ENCODE measurements around the gene RNF224. TPM values are rescaled to one million over a fixed set of nuclear protein-coding genes. Genes with fewer than 3 reads are reported as not detected.
A peak's percentile ranks its signal among the peaks of the same experiment; 100 is the strongest.

Gene RNF224
- polyA plus RNA-seq, 3 donors = not detected

DNA sequence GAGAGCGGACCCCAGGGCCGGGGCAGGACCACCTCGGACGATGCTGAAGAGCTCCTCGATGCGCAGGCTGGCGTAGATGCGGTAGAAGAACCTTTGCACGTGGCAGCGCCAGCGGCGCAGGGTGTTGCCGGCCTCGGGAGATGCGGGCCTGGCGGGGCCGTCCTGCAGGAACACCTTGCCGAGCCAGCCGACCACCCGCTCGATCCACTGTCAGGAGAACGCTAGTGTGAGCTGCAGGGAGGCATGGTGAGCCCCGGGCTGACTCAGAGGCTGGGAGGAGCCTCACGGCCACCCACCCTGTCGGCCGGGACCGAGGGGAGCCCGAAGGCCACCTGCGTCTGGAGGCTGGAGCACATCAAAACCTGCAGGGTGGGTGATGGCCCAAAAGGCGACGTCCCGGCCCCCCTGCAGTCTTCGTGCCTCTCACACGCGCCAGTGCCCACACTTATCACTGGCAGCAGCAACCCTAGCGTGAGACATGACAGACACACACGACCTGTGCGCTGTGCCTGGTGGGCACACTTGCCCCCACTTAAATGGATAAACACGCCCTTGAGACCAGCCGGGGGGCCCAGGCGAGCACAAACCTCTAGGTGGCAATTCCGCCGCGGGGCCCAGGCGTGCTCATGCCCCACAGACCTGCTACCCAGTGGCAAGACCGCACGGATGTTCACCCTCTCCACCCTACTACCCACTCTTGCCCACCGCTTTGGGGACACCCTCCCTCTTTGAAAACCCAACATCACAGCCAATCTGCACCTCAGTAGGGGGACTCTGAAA, 42.2 kb upstream of the RNF224 start:
- Mint-ChIP-seq H3K9me3 (no peaks in the 10 kb centered on the region), H3K27ac (no peak overlapping the region), H3K4me1 (peaks cover 27% of the 10 kb centered on the region), H3K4me3 (no peak overlapping the region), H3K36me3 (peaks cover 47 to 76% of the 10 kb centered on the region in 2 donors), H3K27me3 (ENCODE audit: low read depth in 3 of 3) (peaks cover 0 to 1% (median 0%) of the 10 kb centered on the region in 3 donors)
- DNase-seq = no peak
- Histone ChIP-seq H4K20me1 (ENCODE audit: insufficient read depth, low read length) (peaks cover 12% of the 10 kb centered on the region), H3K4me2 (replicated peaks; ENCODE audit: extremely low read depth, low read length, poor library complexity, severe bottlenecking) (no peak overlapping the region), H3K79me2 (ENCODE audit: insufficient read depth, low read length) (peaks cover 36% of the 10 kb centered on the region), H3K9ac (ENCODE audit: insufficient read depth, low read length, poor library complexity, severe bottlenecking) (no peak overlapping the region), H3K4me3 (replicated peaks in 1 of 3; ENCODE audit: low read depth in 2 of 3, low read length in 3 of 3) (no peak overlapping the region), H2AFZ (ENCODE audit: insufficient read depth, low read depth, low read length, poor library complexity, severe bottlenecking) (no peak overlapping the region), H3K36me3 (replicated peaks in 1 of 2; ENCODE audit: control insufficient read depth in 1 of 2, insufficient read depth in 2 of 2, low read length in 2 of 2) (peaks cover 67 to 70% of the 10 kb centered on the region in 2 donors), H3K27ac (ENCODE audit: low read depth in 1 of 2, low read length in 2 of 2) (no peak overlapping the region), H3K27me3 (ENCODE audit: control insufficient read depth in 2 of 2, insufficient read depth in 2 of 2, low read length in 2 of 2) (no peaks in the 10 kb centered on the region), H3K4me1 (ENCODE audit: control insufficient read depth in 1 of 2, insufficient read depth in 2 of 2, low read length in 2 of 2) (peaks cover 26 to 34% of the 10 kb centered on the region in 2 donors), H3K9me3 (replicated peaks in 1 of 2; ENCODE audit: control insufficient read depth in 1 of 2, insufficient read depth in 1 of 2, low read length in 2 of 2) (no peaks in the 10 kb centered on the region)
- intact Hi-C loops (cut with micrococcal nuclease) = loop anchor here (5.0 kb wide), 2 partner anchors 52 to 68 kb away; no protein-coding TSS in a partner anchor
- TF ChIP-seq, protein P1, sequence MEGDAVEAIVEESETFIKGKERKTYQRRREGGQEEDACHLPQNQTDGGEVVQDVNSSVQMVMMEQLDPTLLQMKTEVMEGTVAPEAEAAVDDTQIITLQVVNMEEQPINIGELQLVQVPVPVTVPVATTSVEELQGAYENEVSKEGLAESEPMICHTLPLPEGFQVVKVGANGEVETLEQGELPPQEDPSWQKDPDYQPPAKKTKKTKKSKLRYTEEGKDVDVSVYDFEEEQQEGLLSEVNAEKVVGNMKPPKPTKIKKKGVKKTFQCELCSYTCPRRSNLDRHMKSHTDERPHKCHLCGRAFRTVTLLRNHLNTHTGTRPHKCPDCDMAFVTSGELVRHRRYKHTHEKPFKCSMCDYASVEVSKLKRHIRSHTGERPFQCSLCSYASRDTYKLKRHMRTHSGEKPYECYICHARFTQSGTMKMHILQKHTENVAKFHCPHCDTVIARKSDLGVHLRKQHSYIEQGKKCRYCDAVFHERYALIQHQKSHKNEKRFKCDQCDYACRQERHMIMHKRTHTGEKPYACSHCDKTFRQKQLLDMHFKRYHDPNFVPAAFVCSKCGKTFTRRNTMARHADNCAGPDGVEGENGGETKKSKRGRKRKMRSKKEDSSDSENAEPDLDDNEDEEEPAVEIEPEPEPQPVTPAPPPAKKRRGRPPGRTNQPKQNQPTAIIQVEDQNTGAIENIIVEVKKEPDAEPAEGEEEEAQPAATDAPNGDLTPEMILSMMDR (IDR thresholded peaks at IDR 0.05) = no peak
- WGBS (ENCODE audit: insufficient coverage) = 97% methylated on average over 44 of the region's 48 CpGs

DNA sequence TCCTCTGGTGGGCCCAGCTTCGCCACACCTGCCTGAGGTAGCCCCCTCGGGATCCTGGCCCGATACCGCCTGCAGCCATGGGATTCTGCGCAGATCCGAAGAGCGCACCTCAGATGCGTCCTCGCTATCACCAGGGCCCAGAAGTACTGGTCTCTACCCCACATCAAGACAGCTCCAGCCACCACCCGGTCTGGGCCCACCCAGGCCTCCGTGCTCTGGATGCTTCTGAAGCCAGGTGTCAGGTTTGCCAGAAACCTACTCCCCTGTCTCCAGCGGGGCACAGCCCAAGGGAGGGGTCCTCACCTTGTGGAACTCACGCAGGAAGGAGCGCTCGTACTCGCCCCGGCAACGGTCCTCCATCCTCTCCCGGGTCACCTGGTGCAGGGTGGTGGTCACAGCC, 41.4 kb upstream of the RNF224 start:
- peaks cover 28 to 39% of the 10 kb centered on the region in 2 donors for H3K4me1 ChIP-seq (ENCODE audit: control insufficient read depth in 1 of 2, insufficient read depth in 2 of 2, low read length in 2 of 2)
- H3K79me2 ChIP-seq (ENCODE audit: insufficient read depth, low read length) = peaks cover 44% of the 10 kb centered on the region
- no peaks in the 10 kb centered on the region for H3K27me3 Mint-ChIP-seq (ENCODE audit: low read depth in 3 of 3)
- H3K36me3 Mint-ChIP-seq = peaks cover 48 to 77% of the 10 kb centered on the region in 2 donors
- H4K20me1 ChIP-seq (ENCODE audit: insufficient read depth, low read length) = peaks cover 21% of the 10 kb centered on the region
- 98% methylated on average over 16 of the region's 19 CpGs for WGBS (ENCODE audit: insufficient coverage)
- peaks cover 32% of the 10 kb centered on the region for H3K4me1 Mint-ChIP-seq
- peaks cover 66 to 67% of the 10 kb centered on the region in 2 donors for H3K36me3 ChIP-seq (replicated peaks in 1 of 2; ENCODE audit: control insufficient read depth in 1 of 2, insufficient read depth in 2 of 2, low read length in 2 of 2)
- H3K4me3 ChIP-seq (replicated peaks in 1 of 3; ENCODE audit: low read depth in 2 of 3, low read length in 3 of 3) = no peak overlapping the region
- H3K4me3 Mint-ChIP-seq = no peak overlapping the region
- no peak overlapping the region for H2AFZ ChIP-seq (ENCODE audit: insufficient read depth, low read depth, low read length, poor library complexity, severe bottlenecking)
- H3K9me3 ChIP-seq (replicated peaks in 1 of 2; ENCODE audit: control insufficient read depth in 1 of 2, insufficient read depth in 1 of 2, low read length in 2 of 2) = no peaks in the 10 kb centered on the region
- peak overlapping the region in 1 of 7 donors; percentile 12 for H3K27ac Mint-ChIP-seq
- no peak overlapping the region for H3K4me2 ChIP-seq (replicated peaks; ENCODE audit: extremely low read depth, low read length, poor library complexity, severe bottlenecking)
- TF ChIP-seq, protein P1 (IDR thresholded peaks at IDR 0.05) = no peak
- H3K27ac ChIP-seq (ENCODE audit: low read depth in 1 of 2, low read length in 2 of 2) = no peak overlapping the region
- peaks cover 0 to 2% (median 0%) of the 10 kb centered on the region in 7 donors for H3K9me3 Mint-ChIP-seq
- intact Hi-C loops (cut with micrococcal nuclease) = loop anchor here in 1 of 2 donors (5.0 kb wide), 1 partner anchor 51 kb away; no protein-coding TSS in a partner anchor
- H3K27me3 ChIP-seq (ENCODE audit: control insufficient read depth in 2 of 2, insufficient read depth in 2 of 2, low read length in 2 of 2) = no peaks in the 10 kb centered on the region
- no peak overlapping the region for H3K9ac ChIP-seq (ENCODE audit: insufficient read depth, low read length, poor library complexity, severe bottlenecking)
- DNase-seq = no peak
